Globus pallidus (tissue), 1 donor: ENCODE measurements around the gene USP36.
A peak's percentile ranks its signal among the peaks of the same experiment; 100 is the strongest.
"Not testable (repeated sequence)": the region's sequence is repeated elsewhere in the genome, so short reads cannot be mapped to it uniquely, and the experiment has no call there.

ENCODE experiments used
- DNase-seq: peaks from one replicate; pipeline ENCODE4 v3.0.0-alpha.2; 2015; ENCODE audit warnings: low spot score

The USP36 gene

DNA sequence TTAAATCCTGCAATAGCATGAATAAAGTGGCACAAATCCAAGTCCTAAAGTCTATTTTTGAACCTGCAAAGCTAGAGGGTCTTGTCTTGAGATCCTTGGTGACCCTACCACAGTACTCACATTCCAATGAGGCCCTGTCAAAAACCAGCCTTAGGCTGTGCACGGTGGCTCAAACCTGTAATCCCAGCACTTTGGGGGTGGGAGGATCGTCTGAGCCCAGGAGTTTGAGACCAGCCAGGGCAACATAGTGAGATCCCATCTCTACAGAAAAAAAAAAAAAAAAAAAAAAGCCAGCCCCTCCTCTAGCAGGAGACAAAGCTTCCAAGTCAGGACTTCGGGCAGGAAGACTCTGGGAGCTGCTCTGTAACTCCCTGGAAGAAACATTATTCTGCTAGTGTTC, 74.8 kb downstream of the USP36 start:
- no peak for DNase-seq

DNA sequence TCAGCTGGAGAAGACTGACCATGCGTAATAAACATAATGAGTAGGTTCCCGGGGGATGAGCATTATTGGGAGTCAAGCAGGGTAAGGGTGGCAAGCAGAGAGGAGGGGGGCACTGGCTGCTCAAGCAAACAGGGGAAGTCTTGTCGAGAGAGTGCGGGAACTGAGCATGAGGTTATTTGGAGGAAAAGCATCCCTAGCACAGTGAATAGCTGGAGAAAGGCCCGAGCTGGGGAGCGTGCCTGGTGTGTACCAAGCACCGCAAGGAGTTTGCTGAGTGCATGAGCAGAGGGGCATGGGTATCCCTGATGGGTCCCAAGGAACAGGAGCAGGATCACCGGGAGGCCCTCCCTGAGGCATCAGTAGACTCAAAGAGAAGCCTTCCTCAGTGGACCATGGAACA, 75.7 kb downstream of the USP36 start:
- DNase-seq: peak; percentile 78

DNA sequence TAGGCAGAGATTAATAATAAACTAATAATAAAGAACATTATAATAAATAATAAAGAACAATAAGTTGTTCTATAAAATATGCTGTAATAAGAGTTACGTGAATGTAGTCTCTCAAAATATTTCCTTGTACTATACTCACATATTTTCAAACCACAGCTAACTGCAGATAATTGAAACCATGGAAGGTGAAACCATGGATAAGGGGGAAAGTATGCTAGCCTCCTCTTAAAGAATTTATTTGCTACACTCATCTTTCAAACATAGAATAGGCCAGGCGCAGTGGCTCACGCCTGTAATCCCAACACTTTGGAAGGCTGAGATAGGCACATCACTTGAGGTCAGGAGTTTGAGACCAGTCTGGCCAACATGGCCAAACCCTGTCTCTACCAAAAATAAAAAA, 77.1 kb downstream of the USP36 start:
- DNase-seq: no peak

DNA sequence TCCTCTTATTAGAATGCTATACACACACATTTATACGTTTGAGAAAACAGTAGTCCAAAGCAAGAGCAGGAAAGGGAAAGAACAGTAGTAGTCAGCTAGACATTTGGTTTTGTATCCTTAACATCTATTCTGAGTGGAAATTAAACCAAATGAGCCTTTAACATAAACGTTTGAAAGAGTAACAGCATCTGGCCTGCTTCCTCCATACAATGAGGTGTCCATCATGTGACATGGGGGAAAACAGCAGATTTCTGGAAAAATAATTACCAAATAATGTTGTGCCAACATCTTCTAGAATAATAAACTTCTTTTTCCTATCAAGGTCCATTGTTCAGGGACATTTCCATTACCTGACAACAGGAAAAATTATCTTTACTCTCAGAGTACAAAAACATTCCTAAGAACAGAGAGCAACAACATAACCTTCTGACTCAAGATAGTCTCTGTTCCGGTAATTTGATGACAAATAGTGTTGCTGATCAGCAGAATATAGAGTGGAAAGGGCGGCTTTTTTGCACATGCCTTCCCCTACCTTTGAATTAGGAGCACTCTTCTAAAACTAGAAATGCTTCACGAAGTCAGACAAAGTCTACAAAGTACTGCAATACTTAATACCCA, 78.7 kb downstream of the USP36 start:
- DNase-seq: no peak

DNA sequence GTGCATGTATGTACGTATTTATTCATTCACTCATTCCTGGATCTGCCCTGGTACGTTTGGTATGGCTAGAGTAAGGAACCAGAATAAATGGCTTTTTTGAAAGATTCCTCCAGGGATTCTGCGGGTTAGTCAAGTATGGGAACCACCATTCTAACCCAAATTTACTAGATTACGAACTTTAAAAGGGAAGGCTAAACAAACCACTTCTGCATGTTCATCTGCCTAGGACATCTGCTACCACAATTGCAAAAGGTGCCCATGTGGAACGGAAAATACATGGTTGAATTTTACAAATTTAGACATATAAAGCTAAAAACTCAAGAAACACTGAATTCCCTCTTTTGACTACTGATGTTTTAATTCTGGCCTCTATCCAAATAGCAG, 80.7 kb downstream of the USP36 start:
- no peak for DNase-seq

DNA sequence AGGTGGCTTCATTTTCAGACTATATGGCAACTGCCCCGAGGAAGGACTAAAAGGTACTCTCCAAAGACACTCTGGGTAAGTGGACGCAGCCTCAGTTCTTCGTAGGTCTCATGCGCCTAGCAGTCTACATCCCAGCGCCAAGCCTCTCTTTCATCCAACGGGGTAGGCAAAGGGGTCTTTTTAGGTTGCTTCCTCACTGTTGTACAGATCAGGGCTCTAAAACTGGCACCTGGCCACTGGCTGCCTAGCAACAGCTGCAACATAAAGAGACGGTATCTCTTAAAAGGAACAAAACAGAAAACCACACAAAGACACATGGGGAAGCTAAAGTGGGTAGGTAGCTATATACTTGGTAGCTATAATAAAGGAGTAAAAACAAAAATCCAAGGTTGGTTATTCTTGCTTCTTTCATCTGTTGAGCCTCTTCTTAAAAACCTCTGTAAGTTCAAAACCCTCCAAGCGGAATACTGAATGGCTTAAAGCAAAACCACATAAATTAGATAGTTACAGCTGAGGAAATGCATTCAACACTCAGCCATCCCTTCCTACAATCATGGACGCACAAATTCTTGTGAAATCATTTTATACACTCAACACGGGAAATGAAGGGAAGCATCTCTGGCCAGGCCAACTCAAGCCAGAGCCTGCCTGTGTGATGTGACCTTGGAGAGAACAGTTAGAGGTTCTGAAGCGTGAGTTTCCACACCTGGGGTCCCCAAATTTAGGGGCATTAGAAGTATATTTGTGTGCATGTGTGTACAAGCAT, 81.2 kb downstream of the USP36 start:
- no peak for DNase-seq

DNA sequence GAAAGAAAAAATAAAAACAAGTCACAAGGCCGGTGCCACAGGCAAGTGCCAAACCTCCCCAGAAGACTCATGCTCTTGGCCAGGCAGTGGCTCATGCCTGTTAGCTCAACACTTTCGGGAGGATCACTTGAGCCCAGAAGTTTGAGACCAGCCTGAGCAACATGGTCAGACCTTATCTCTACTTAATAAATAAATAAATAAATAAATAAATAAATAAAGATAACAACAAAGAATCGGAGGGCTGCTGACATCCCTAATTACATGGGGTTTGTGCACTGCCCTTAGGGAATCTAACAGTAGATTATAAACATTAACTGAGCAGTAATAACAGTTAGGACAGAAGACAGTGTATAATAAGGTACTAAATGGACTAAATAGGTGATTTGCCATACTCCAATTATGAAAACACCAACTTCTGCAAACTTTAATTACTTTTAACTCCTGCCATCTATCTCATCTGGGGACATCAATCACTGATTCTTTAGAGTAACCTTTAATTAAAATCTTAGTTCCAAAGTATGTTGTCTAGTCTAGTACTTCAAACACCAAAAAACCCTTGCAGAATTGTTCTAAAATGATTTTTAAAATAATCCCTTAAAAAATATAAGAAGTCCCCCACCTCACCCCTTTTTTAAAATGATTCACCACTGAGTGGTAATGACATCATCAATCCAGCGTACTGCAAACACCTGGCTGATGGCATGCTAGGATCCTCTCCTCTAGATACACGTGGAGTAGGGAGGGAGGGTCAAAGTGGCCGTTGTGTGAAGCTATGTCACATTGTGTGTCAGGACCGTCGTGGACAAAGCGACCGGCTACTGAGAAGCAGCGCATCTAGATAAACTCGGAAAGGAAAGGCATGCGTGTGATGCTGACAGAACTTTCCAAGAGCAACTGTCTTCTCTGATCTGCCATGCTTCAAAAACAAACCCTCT, 87.0 kb downstream of the USP36 start:
- DNase-seq: no peak

DNA sequence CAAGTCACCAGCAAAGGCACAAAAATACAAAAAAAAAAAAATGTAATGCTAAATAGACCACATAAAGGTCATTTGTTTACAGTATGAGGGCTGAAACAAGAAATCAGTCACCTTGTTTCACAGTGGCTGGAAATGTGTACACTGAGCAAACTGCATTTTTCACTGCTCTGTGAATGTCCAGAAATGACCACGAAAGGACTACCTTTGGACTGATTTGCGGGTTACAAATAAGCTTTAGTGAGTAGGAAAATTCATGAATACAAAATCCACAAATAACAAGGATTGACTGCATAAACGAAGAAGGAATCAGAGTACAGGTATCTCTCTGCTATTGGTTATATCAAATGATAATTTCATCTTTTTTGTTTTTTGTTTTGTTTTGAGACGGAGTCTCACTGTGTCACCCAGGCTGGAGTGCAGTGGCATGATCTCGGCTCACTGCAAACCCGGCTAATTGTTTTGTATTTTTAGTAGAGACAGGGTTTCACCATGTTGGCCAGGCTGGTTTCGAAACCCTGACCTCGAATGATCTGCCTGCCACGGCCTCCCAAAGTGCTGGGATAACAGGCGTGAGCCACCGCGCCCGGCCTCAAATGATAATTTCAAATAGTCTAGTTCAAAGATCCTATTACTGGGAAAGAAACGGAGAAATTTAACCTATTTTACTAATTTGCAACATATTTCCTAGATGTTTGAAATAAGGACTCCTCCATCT, 89.0 kb downstream of the USP36 start:
- no peak for DNase-seq

DNA sequence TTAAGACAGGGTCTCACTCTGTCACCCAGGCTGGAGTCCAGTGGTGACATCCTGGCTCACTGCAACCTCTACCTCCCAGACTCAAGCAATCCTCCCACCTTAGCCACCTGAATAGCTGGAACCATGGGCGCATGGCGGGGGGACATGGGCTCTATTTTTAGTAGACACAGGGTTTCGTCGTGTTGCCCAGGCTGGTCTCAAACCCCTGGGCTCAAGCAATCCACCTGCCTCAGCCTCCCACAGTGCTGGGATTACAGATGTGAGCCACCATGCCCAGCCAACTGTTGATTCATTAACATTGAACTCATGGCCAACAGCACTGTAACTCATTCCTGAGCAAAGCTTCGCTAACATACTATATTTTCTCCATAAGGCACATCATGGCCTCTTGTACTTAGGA, 89.6 kb downstream of the USP36 start:
- DNase-seq: not testable (repeated sequence)

DNA sequence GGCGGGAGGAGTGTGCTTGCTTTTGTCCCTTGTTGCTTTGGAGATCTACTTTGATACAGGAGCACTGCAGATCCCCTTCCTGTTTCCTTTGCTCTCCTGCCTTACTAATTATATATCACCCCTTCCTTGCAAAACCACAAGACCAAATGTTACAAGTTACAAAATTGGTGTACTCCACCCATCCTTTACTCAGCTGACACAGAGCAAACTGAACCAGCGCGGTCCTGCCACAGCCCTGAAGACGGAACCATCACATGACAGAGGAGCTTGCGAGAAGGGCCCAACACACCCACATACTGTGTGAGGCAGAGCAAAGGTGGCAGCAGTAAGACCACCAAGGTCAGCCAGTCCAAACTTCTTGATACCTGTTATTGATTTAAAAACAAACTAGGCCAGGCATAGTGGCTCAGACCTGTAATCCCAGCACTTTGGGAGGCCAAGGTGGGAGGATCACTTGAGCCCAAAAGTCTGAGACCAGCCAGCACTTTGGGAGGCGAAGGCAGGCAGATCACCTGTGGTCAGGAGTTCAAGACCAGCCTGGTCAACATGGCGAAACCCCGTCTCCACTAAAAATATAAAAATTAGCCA, 91.8 kb downstream of the USP36 start:
- no peak for DNase-seq

DNA sequence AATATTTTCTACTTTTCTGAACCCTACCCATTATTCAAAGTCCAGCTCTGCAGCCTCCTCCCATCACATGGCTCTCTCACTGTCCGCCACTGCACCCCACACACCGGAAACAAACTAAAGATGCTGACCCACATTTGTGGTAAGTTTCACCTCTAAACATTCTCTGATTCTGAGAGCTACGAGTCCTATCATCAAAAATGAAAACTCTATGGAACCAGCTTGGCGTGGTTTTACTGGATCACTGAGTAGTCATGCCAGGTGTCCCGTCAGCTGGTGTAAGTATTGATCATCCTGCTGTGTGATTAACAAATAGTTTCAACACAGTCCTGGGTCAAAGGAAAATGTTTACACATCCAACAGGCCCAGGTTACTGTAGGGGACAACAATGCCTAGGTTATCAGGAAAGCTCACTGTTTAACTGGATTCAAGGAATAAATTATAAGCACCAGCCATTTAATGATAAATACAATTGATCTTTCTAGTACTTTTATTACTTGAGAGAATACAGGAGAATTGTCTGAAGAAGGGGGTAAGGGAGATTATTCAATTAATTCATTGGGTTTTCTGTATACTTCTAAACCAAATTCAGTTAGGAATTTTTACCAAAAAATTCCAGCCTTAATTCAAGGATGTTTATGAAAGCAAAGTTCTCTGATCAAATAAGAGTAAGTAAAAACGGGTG, 92.4 kb downstream of the USP36 start:
- no peak for DNase-seq

DNA sequence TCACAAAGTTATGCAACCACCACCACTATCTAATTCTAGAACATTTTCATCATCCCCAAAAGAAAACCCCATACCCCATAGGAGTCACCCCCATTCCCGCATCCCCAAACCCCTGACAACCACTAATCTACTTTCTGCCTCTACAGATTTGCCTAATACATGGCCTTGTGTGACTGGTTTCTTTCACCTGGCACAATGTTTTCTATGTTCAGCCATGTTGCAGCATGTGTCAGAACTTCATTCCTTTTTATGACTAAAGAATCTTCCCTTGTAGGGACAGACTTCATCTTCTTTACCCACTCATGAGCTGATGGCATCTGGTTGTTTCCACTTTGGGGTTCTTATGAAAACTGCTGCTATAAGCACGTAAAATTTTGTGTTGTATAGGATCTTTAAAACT, 93.1 kb downstream of the USP36 start:
- no peak for DNase-seq

DNA sequence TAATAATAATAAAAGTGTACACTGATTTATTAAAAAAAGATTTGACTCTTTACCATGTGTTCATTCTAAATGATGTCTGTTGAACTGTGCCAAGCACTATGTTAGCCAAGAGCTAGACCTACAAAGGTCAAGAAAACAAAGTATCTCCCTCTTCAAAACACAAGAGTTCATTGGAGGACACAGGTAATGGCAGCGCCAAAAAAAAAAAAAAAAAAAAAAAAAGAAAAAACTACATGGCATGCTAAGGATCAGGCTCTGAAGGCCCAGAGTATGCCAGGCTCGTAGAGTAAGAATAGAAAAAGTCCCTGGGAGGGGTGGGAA, 93.7 kb downstream of the USP36 start:
- no peak for DNase-seq

DNA sequence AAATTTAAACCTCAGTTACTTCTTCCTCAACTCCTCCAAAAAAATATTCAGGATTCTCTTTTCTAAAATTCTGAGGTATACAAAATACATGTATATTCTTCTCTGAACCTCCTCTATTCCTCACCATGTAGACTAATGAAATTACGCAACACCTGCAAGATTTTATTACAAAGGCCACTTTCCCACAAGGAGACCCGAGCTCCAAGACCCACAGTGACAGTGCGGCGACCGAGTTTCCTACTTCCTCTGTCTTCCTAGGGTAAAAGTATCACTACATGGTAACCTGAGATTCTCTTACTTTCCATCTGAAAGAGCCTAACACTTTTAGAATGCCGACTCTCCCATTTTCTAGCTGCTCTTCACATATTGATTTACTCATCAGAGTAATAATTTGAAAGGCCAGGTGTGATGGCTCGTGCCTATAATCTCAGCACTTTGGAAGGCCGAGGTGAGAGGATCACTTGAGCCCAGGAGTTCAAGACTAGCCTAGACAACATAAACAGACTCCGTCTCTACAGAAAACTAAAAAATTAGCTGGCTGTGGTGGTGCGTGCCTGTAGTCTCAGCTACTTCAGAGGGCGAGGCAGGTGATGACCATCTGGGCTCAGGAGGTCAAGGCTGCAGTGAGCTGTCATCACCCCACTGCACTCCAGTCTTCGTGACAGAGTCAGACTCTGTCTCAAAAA, 94.2 kb downstream of the USP36 start:
- no peak for DNase-seq
